ENCODE data around the gene VPS33B.
A peak's percentile ranks its signal among the peaks of the same experiment; 100 is the strongest.

Gene VPS33B

DNA sequence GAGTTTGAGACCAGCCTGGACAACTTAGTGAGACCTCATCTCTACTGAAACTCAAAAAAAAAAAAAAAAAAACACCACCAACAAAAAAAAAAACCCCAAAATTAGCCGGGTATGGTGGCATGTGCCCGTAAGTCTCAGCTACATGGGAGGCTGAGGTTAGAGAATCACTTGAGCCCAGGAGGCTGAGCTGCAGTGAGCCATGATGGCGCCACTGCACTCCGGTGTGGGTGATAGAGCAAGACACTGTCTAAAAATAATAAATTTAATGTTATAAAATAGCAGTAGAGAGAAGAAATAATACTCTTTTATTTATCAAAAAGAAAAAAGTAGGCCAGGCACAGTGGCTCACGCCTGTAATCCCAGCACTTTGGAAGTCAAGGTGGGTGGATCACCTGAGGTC lies 50.3 kb downstream of the VPS33B start:
- no peak for DNase-seq

DNA sequence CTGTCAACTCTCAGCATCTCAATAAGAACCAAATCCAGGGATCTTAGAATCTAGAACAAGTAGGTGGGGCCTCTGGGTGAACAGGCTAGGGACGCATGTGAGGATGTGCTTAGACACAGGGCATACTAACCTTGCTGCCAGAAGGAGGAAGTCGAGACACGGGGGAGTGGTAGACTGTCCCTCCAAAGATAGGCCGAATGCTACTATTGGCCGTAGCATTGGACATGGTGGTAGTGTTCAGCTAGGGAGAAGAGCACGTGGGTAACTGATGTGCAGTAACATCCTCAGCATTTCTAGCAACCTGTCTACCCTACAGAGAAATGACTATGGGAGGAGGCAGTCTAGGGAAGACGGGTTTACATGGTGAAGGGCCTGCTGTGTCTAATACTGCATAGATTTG lies 52.1 kb downstream of the VPS33B start:
- DNase-seq: no peak

DNA sequence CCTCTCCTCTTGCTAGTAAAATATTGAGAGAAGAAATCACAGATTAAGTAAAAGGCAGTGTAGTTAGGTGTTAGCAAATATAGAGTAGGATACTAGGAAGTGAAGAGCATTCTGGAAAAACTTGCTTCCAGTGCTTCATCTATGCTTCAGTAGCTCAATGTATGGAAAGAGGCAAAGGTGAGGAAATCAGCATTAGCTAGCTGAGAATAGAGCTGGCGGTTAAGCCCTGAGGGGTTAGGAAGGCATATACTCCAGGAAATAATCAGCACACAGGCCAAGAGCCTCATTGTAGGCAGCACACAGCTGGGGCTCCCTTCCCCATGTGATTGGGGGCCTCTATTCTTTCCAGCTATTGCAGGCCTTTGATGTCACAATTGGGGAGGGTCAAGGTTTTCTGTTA lies 54.0 kb downstream of the VPS33B start:
- no peak for DNase-seq

DNA sequence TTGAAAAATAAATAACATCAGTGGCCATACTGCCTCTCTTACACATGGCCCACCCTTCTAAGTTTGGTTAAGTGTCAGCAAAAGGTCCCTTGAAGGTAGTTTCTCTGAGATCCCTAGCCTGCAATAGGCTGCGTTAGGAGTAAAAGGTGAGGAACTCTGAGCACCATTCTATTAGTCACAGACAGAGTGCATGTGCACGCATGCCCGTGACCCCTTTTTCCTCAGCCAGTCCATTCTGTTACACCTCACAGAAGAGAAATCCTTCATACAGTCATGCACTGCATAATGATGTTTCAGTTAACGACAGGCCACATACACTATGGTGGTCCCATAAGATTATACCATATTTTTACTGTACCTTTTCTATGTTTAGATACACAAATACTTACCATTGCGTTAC lies 55.2 kb downstream of the VPS33B start:
- no peak for DNase-seq

DNA sequence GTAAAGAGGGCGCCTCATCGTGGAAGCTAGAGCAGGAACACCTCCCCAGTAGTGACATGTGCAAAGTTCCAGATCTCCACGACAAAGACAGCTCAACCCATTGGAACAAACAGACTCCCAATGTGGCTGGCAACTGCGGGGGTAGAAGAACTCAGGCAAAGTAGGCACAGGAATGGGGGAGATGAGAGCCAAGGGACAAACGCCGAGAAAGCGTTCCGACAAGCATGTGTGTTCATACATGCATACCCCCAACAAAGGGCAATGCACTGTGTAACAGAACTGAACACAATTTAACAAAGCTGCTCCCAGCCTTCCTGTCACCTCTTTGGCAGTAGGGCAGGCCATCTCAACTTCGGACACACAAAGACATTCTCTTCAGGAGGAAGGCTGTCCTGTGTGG lies 56.1 kb downstream of the VPS33B start:
- DNase-seq: no peak

DNA sequence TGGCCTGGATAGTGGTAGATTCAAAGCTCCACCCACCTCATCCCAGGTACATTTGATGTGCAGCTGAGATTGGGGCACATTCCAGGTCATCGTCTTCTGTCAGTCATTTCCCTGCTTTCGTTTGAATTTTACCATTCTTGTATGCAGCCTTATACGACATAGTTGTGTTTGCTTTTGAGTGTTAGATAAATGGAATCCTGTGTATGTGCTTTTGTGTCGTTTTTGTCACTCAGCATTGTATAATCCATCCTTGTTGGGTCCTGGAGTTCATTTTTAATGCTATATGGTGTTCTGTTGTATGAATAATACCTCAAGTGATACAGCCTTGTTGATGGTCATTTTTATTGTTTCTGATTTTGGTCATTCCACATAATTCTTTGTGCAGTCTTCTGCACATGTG lies 60.4 kb downstream of the VPS33B start:
- no peak for DNase-seq

DNA sequence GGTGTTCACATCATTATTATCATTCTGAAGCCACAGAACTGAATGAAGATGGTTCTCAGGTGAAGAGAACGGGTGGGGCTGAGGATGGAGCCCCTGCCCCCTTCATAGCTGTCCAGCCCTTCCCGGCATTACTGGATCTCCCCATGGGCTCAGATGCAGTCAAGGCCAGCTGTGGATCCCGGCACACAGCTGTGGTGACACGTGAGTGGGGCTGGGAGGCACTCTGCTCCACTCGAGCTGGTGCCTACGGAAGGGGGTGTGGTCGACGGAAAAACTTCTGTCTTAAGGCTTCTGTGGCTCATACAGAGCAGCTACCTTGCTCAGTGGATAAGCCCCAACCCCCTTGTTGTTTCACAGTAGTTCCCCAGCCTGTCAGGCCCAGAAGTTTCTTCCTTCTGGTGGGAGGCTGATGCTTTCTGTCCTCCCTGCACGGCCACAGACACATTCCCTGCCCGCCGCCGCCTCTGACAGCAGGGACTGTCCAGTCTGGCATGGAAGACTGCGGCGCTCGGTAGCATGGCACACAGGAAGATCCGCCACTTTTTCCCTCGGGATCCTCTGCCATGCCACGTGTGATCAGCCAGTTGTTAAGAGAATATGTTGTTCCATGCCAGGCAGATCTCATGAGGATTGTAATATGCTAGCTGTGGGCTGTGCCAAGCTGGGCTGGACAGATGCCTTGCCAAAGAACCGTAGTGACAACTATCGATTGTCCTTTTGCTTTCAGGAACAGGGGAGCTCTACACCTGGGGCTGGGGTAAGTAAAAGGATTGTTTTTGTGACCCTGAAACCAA lies 61.9 kb downstream of the VPS33B start:
- no peak for DNase-seq

DNA sequence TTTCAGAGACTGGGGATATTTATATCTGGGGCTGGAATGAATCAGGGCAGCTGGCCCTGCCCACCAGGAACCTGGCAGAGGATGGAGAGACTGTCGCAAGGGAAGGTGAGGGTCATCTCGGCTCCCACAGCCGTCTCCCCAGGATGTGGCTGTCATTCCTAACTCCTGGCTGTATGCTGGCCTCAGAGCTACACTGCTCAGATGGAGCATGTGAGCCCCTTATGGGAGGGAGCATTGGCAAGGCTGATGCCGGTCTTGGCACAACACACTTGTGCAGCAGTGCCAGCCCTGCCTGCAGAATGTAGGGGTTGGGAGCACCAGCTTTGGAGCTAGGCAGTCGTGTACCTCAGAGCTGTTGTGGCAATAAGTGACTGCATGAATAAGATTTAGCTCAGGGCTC lies 62.5 kb downstream of the VPS33B start:
- DNase-seq: no peak

DNA sequence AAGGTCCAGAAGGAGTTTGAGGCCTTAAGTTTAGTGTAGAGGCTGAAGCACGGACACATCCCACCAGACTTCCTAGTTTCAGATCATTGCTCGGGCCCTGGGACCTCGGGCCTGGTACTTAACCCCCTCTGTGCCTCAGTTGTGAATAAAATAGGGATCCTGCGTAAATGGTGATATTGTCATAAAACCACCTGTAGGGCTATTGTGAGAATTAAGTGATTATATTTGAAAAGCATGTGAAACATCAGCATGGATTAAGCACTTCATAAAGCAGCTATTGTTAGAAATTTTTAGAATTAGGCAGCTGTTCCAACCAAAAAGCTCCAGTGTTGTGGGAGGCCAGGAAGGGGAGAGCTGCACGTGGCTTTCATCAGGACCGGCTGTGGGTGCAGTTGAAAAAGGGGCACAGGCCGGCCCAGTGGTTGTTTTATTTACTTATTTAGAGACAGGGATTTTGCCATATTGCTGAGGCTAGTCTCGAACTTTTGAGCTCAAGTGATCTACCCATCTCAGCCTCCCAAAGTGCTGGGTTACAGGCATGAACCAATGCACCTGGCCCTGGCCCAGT lies 63.3 kb downstream of the VPS33B start:
- no peak for DNase-seq

DNA sequence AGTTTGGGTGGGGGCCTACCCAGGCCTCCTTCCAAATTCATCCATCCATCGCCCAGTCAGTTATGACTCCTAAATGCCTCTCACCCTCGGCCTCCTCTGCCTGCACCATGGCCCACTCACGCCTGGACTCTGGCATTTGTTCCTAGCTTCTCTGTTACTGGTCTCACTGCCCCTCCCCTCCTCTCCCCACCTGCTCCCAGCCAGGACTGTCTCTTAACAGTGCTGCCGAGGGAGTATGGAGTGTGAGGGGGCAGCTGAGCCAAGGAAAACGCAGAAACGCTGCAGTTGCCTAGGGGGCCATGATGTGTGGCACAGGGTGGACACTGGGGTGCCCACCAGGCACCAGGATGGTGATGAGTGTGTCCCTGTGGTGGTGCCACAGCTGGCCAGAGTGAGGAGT lies 64.6 kb downstream of the VPS33B start:
- DNase-seq: no peak

DNA sequence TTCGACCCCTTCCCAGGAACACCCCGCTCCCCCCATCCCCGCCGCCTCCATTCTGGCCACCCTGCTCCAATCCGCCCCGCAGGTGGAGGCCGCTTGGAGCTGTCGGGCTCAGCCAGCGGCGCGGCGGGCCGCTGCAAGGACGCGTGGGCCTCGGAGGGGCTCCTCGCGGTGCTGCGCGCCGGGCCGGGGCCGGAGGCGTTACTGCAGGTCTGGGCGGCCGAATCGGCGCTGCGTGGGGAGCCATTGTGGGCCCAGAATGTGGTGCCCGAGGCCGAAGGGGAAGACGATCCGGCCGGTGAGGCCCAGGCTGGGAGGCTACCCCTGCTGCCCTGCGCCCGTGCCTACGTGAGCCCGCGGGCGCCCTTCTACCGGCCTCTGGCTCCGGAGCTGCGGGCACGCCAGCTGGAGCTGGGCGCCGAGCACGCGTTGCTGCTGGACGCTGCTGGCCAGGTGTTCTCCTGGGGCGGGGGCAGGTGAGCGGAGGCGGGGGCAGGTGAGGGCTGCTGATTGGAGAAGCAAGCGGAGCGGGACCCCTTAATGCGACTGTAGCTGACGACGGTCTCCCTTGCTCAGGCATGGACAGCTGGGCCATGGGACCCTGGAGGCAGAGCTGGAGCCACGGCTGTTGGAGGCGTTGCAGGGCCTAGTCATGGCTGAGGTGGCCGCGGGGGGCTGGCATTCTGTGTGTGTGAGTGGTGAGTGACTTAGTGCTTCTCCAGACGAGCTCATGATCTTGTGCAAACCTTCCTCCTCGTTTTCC lies 65.2 kb downstream of the VPS33B start:
- no peak for DNase-seq

DNA sequence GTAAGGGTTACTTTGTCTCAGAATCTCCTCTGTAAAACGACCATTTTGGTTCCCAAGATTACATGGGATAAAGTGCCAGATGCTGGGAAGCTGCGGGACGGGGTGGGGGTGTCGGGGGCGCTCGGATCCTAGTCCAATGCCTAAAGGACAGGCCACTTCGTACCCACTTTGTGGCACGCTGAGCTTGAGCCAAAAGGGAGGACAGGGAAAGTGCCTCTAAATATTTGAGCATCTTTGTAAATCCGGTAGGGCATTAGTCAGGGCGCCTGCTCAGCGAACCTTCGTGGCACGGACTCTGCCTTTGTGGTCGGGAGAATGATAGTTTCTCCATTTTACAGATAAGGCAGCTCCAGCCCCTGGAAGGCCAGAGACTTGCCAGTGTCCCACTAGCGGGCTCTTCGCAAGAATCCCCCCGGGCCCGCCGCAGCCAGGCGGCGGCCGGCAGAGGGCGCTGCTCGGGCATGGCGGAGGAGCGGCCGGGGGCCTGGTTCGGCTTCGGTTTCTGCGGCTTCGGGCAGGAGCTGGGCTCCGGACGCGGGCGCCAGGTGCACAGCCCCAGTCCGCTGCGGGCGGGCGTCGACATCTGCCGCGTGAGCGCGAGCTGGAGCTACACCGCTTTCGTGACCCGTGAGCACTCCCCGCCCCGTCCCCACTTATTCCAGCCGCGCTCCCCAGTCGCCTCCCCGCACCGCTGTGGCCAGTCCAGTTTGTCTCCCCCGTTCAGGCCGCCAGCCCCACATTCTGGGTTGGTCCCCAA lies 65.9 kb downstream of the VPS33B start:
- peak; percentile 44 to 60 for DNase-seq

DNA sequence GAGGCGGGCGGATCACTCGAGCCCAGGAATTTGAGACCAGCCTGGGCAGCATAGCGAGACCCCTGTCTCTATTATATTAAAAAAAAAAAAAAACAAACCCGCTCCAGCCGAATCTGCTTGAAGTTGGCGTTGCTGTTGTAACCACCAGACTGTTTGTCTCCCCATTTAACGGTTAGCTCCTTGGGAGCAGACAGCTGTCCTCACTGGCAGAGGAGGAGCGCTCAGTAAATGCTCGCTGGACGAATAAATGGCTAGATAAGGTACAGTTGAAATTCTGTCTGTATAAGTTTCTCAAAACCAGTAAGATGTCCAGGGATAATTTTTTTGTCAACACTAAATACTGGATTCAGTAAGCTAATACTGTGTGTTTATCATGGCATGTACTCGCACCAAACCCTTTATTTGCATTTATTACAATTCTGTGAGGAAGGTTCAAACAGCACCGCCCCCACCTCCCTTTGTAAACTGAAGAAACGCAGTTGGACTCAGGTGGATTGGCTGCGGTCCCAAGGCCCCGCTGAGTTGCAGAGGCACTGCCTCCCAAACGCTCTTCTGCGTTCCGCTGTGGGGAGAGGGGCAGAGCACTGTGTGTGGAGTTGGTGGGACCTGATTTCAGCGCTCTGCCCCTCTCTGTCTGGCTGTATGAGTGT lies 66.6 kb downstream of the VPS33B start:
- DNase-seq: no peak

DNA sequence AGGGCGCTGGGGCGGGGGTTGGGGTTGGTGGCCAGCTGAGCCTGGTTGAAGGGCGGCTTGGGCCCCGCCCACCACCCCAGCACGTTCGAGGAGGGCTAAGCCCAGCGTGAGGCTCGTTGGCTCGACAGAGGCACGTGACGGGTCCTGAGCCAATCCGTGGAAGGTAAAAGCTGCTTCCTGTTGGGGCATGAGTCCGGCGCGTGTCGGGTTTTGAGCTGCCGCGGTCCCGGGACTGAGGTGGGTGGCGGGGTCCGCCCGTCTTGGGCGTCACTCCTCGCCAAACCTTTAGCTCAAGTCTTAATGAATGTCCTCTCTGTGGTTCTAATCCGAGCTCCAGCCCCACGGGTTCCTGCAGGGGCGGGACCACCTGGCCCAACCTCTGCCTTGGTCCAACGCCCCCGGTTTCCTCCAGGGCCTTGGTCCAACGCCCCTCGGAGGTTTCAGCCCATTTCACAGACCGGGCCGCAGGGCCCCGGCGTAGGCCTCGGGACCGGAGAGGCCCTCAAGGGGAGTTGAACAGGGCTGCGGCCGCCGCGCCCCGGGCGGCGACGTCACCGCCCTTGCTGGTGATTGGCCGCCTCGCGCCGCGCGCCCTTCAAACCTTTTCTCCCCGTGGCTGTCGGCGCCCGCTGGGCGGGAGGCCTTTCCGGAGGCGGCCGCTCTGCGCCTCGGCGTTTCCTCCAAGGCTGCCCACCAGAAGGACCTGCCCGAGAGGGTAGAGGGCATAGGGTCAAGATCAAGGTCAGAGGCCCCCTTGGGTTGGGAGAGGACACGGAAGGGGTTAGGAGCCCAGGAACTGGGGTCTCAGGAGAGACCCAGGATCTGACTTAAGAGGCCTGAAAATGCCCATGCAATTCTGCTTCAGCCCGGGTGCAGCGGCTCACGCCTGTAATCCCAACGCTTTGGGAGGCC lies 67.4 kb downstream of the VPS33B start, which contains the start of gene RCCD1:
RCCD1 (plus strand) TSS at position 173 of the 912 bp plus-strand sequence. CDS start 1,851 bp downstream, outside the sequence.
- DNase-seq: peak; percentile 82 to 85

DNA sequence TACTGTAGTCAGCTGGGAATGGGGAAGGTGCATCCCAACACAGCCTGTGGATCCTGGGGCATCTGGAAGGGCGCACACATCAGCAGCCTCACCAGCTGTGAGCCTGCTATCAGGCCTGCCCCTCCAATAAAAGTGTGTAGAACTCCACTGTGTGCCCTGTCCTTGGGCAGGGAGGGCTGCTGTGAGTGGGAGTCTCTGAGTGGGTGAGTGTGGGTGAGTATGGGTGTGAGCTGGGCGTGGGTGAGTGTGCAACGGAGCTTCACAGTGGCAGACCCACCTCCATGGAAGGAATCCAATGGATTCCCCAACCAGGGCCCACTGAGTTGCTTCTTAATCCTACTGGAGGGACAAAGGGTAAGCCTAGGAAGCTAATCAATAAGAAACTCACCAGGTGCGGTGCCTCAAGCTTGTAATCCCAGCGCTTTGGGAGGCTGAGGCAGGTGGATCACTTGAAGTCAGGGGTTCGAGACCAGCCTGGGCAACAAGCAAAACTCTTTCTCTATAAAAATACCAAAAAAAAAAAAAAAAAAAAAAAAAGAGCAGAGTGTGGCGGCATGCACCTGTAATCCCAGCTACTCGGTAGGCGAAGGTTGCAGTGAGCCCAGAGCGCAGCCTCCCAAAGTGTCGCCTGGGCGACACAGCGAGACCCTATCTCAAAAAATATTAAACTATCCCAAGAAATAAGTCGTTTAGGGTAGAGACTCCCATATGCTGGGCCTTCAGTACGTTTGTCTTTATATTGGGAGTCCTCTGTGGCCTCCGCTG lies 68.3 kb downstream of the VPS33B start:
- DNase-seq: no peak

DNA sequence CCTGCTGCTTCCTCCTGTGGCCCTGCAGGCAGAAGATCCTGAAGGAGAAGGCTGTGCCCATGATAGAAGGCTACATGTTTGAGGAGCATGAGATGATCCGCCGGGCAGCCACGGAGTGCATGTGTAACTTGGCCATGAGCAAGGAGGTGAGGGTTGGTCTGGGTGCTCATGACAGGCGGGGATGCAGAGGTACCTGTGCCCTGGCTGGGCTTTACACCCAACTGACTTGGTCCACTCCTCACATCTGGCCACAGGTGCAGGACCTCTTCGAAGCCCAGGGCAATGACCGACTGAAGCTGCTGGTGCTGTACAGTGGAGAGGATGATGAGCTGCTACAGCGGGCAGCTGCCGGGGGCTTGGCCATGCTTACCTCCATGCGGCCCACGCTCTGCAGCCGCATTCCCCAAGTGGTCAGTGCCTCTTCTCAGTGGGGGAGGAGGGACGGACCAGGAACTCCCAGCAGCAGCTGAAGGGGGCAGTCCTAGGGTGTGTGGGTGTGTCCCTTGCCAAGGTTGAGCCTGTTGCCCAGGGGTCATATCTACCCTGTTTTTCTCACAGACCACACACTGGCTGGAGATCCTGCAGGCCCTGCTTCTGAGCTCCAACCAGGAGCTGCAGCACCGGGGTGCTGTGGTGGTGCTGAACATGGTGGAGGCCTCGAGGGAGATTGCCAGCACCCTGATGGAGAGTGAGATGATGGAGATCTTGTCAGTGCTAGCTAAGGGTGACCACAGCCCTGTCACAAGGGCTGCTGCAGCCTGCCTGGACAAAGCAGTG lies 69.3 kb downstream of the VPS33B start:
- no peak for DNase-seq

DNA sequence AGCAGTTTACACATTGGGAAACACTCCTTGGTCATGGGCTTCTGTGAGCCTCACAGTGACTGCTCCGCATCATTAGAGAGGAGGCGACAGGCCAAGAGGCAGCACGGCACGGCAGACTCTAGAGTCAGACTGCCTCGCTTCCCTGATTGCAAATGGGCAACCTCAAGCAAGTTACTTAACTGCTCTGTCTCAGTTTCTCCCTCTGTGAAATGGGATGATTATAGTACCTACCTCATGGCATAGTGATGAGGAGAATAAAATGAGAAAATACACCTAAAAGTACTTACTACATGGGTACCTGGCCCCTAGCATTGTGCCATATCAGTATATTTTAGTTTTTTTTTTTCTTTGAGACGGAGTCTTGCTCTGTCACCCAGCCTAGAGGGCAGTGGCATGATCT lies 71.7 kb downstream of the VPS33B start:
- DNase-seq: no peak

DNA sequence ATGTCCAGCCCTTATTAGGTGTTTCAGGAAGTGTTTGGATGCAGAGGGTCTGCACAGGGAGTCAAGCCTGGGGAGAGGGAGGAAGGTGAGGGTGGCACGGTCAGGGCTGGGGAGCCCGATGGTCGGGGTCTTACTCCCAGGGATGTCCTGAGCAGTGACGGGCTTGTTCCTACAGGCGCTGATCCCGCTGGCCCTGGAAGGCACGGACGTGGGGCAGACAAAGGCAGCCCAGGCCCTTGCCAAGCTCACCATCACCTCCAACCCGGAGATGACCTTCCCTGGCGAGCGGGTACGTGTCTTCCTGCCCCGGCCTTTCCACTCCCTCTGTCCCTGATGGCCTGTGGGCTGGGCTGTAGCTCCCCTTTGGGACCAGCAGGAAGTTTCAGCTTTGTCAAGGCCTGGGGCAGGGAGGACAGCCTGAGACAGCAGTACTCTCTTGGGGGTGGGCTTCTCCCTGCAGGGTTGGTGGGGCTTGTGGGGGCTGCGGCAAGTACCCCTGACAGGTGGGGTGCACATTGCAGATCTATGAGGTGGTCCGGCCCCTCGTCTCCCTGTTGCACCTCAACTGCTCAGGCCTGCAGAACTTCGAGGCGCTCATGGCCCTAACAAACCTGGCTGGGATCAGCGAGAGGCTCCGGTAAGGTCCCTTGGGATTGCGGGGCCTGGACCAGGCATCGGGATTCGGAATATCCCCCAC lies 72.3 kb downstream of the VPS33B start:
- no peak for DNase-seq

All from activated CD4-positive, alpha-beta T cell treated with anti-CD3 and anti-CD28 coated beads for 4 hours (primary cell).